ENCODE results near the gene ORC6. TPM values are rescaled to one million over a fixed set of nuclear protein-coding genes. Genes with fewer than 3 reads are reported as not detected.

The ORC6 gene
- total and polyA plus RNA-seq, 9 of the 15 experiments (the other 6 are each of a cell fraction or from before 2014, with no cell fraction given) = 18.7 to 71.4 (median 47.0) TPM

DNA sequence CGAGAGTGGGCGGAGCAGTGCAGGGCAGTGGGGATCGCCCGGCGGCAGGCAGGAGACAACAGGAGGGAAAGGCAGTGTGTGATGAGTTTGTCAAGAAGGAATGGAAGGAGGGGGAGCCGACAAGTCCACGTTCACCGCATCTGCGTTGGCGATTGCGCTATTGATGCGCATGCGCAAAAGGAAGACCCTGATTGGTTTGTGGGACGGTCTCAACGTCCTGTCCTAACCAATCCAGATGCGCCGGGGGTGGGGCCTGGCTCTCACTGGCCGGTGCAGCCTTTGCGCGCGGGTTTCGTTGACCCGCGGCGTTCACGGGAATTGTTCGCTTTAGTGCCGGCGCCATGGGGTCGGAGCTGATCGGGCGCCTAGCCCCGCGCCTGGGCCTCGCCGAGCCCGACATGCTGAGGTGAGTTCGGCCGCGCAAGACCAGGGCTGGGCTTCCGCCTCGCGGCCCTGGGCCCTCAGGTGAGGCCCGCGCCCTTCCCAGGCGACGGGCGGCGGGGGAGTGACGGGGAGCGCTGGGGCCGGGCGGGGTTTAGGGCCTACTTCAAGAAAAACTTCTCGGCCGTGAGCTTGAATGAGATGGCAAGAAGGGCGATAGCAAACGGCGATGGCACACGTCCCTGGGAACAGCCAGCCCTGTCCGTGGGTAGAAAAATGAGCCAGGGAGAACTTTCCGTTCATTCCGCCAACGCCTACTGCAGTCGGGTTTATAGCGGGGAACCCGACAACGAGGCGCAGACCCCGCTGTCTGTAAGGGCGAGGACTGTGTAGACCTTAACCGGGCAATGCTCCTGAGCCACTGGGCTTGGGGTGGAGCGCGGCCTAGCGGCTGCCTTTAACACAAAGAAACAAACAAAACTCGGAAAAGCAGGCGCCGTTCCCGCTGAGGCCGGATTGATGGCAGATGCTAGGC, at the start of gene ORC6 (continued):
- TF ChIP-seq, protein P1, sequence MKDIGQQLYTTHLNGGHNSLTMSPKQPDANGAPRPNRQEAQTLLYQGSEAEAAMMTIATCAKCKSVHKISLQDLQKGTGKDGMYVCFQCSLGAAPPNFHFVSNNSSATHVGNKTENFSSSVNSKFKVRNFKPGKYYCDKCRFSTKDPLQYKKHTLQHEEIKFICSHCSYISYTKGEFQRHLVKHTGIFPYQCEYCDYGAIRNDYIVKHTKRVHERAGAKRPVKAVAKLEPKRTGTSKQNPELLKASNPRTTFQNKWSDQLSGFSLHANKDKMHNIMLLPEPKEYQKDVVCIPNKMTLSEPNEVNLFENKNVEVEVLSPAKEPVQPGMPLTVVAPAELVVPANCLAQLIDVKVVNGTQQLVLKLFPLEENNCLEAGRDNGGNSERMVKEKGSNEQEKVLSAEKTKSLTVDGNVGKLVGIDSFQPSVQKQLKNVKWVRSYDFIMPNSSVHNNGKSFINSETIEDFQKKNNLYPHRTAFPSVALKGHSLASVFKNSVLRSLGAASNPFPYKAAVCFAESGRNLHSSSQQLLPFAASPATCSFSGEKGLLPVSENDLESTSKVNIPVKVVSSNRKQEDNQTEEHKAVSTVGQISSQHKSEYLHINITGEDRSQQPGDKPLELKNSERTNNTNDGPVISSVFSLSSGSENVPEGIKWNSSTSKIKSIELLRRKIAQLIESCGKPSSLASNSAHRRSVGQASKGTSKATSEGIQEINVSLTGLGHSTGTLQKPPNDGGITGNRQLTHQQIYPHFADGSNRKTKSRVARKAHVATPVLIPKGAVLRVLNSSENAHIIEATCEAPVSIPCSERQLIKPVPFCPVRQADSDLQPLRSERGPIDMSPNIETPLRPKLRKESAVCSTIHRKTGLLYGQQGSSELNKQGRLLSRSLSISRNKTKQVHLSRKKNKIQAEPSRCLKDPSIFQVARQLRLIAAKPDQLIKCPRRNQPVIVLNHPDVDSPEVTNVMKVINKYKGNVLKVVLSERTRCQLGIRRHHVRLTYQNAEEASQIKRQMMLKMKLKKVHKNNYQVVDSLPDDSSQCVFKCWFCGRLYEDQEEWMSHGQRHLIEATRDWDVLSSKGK (CRISPR knock-in tag; IDR thresholded peaks at IDR 0.05) = no peak
- TF ChIP-seq PCBP2 (IDR thresholded peaks at IDR 0.05; ENCODE audit: low read depth, low read length, poor library complexity, severe bottlenecking) = no peak
- no peak for TF ChIP-seq KLF1 (tag; IDR thresholded peaks at IDR 0.05)
- TF ChIP-seq, protein P2, sequence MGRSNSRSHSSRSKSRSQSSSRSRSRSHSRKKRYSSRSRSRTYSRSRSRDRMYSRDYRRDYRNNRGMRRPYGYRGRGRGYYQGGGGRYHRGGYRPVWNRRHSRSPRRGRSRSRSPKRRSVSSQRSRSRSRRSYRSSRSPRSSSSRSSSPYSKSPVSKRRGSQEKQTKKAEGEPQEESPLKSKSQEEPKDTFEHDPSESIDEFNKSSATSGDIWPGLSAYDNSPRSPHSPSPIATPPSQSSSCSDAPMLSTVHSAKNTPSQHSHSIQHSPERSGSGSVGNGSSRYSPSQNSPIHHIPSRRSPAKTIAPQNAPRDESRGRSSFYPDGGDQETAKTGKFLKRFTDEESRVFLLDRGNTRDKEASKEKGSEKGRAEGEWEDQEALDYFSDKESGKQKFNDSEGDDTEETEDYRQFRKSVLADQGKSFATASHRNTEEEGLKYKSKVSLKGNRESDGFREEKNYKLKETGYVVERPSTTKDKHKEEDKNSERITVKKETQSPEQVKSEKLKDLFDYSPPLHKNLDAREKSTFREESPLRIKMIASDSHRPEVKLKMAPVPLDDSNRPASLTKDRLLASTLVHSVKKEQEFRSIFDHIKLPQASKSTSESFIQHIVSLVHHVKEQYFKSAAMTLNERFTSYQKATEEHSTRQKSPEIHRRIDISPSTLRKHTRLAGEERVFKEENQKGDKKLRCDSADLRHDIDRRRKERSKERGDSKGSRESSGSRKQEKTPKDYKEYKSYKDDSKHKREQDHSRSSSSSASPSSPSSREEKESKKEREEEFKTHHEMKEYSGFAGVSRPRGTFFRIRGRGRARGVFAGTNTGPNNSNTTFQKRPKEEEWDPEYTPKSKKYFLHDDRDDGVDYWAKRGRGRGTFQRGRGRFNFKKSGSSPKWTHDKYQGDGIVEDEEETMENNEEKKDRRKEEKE (IDR thresholded peaks at IDR 0.05; ENCODE audit: borderline replicate concordance in 1 of 2, control insufficient read depth in 1 of 2, low read depth in 2 of 2, low read length in 1 of 2) = no peak
- TF ChIP-seq, protein P3, sequence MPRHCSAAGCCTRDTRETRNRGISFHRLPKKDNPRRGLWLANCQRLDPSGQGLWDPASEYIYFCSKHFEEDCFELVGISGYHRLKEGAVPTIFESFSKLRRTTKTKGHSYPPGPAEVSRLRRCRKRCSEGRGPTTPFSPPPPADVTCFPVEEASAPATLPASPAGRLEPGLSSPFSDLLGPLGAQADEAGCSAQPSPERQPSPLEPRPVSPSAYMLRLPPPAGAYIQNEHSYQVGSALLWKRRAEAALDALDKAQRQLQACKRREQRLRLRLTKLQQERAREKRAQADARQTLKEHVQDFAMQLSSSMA (CRISPR knock-in tag; IDR thresholded peaks at IDR 0.05) = no peak
- TF ChIP-seq SIX5 (IDR thresholded peaks at IDR 0.05; ENCODE audit: borderline replicate concordance in 1 of 2, insufficient read depth in 1 of 2, low read depth in 1 of 2, low read length in 2 of 2) = no peak
- TF ChIP-seq ZNF124 (CRISPR knock-in tag; IDR thresholded peaks at IDR 0.05) = no peak
- no peak for TF ChIP-seq DIDO1 (tag; IDR thresholded peaks at IDR 0.05; ENCODE audit: low read depth)
- TF ChIP-seq, protein P4, sequence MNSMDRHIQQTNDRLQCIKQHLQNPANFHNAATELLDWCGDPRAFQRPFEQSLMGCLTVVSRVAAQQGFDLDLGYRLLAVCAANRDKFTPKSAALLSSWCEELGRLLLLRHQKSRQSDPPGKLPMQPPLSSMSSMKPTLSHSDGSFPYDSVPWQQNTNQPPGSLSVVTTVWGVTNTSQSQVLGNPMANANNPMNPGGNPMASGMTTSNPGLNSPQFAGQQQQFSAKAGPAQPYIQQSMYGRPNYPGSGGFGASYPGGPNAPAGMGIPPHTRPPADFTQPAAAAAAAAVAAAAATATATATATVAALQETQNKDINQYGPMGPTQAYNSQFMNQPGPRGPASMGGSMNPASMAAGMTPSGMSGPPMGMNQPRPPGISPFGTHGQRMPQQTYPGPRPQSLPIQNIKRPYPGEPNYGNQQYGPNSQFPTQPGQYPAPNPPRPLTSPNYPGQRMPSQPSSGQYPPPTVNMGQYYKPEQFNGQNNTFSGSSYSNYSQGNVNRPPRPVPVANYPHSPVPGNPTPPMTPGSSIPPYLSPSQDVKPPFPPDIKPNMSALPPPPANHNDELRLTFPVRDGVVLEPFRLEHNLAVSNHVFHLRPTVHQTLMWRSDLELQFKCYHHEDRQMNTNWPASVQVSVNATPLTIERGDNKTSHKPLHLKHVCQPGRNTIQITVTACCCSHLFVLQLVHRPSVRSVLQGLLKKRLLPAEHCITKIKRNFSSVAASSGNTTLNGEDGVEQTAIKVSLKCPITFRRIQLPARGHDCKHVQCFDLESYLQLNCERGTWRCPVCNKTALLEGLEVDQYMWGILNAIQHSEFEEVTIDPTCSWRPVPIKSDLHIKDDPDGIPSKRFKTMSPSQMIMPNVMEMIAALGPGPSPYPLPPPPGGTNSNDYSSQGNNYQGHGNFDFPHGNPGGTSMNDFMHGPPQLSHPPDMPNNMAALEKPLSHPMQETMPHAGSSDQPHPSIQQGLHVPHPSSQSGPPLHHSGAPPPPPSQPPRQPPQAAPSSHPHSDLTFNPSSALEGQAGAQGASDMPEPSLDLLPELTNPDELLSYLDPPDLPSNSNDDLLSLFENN (IDR thresholded peaks at IDR 0.05; ENCODE audit: low read depth in 2 of 2, low read length in 2 of 2) = no peak
- no peak for TF ChIP-seq KHSRP (IDR thresholded peaks at IDR 0.05)
- TF ChIP-seq, protein P5, sequence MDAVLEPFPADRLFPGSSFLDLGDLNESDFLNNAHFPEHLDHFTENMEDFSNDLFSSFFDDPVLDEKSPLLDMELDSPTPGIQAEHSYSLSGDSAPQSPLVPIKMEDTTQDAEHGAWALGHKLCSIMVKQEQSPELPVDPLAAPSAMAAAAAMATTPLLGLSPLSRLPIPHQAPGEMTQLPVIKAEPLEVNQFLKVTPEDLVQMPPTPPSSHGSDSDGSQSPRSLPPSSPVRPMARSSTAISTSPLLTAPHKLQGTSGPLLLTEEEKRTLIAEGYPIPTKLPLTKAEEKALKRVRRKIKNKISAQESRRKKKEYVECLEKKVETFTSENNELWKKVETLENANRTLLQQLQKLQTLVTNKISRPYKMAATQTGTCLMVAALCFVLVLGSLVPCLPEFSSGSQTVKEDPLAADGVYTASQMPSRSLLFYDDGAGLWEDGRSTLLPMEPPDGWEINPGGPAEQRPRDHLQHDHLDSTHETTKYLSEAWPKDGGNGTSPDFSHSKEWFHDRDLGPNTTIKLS (IDR thresholded peaks at IDR 0.05; ENCODE audit: borderline replicate concordance, low read depth) = no peak
- no peak for TF ChIP-seq YBX1 (IDR thresholded peaks at IDR 0.05)
- peak; percentile 98 for TF ChIP-seq ZSCAN29 (IDR thresholded peaks at IDR 0.05)
